Brain microvascular endothelial cell (primary cell): Measurements from ENCODE around the gene MAPK10.

ENCODE experiments used
- DNase-seq: peaks from one replicate; pipeline ENCODE4 v3.0.0-alpha.2; 2020
- H3K27ac ChIP-seq: fragments of 250-450 bp; sonication (Bioruptor Pico); 2 replicates; pipeline ENCODE4 v1.5.1; 2020; ENCODE audit warnings: mild to moderate bottlenecking, moderate library complexity
- H3K27me3 ChIP-seq: fragments of 250-450 bp; sonication (Bioruptor Pico); replicated peaks from 2 replicates; pipeline ENCODE4 v1.5.1; 2020; ENCODE audit warnings: mild to moderate bottlenecking
- H3K36me3 ChIP-seq: fragments of 250-450 bp; sonication (Bioruptor Pico); replicated peaks from 2 replicates; pipeline ENCODE4 v1.5.1; 2020; ENCODE audit warnings: mild to moderate bottlenecking
- H3K4me3 ChIP-seq: 2 replicates; pipeline ENCODE4 v1.5.1; 2011; ENCODE audit warnings: low read depth, mild to moderate bottlenecking, control low read depth, low read length, moderate library complexity
- CTCF ChIP-seq: IDR thresholded peaks from 2 replicates; pipeline ENCODE4 v1.5.1; 2011; ENCODE audit warnings: low read depth, mild to moderate bottlenecking, moderate library complexity, low read length, control low read depth, inconsistent platforms; ENCODE audit errors: missing control alignments
- in situ Hi-C: cut with HindIII; loops from 2 replicates; pipeline ENCODE4 v1.10.0; 2017; ENCODE audit warnings: low sequenced_read_pairs, low pct_ligation_motif_present

The MAPK10 gene

GRCh38 chr4:86286726-86287125, 73.1 kb downstream of the MAPK10 start:
- in situ Hi-C loops, result no loop called here
- no peak for DNase-seq

GRCh38 chr4:86283371-86283770, 76.5 kb downstream of the MAPK10 start:
- in situ Hi-C loops, result no loop called here
- no peak for TF ChIP-seq CTCF
- Histone ChIP-seq H3K4me3 (no peak overlapping the region), H3K27me3 (no peaks in the 10 kb centered on the region), H3K36me3 (no peaks in the 10 kb centered on the region), H3K27ac (no peak overlapping the region)
- DNase-seq, result no peak

More at GRCh38 chr4:86286726-86287125, 73.1 kb downstream of the MAPK10 start:
- no peaks in the 10 kb centered on the region for H3K27me3 ChIP-seq
- H3K36me3 ChIP-seq, result no peaks in the 10 kb centered on the region
- no peak overlapping the region for H3K4me3 ChIP-seq
- no peak overlapping the region for H3K27ac ChIP-seq
- TF ChIP-seq CTCF, result no peak

- in situ Hi-C loops, result no loop called here
- H3K36me3 ChIP-seq, result no peaks in the 10 kb centered on the region
- H3K4me3 ChIP-seq, result no peak overlapping the region
- no peaks in the 10 kb centered on the region for H3K27me3 ChIP-seq
- no peak for TF ChIP-seq CTCF
- no peak for DNase-seq
- no peak overlapping the region for H3K27ac ChIP-seq
Measured at GRCh38 chr4:86280246-86280645, 79.6 kb downstream of the MAPK10 start.

DNA sequence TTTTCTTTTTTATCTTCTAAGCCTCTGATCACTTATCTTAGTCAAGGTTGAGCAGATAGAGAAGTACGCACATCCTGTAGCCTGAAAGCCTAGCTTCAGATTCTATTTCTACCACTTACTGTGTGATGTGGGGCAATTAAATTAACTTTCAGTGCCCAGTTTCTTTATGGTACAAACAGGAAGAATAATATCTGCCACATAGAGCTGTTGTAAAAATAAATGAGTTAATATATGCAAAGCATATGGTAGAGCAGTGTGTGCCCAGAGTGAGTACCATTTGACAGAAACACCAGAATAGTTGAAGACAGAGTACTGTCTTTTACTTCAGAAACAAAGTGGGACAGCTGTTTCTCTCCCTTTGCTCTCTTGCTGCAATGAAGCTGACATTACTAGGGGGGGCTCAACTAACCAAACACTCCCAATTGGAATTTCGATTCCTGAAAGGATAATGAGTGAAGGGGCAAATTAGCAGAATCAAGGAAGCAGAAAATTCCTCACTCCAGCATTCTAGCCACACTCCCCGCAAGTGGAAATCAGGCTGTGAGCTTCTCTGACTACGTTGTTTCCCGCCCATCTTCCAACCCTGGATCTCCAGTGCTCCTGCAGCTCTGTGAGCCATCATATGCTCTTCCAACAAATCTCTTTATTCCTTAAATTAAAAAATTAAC, 80.4 kb downstream of the MAPK10 start:
- no peak overlapping the region for H3K27ac ChIP-seq
- in situ Hi-C loops, result no loop called here
- H3K27me3 ChIP-seq, result no peaks in the 10 kb centered on the region
- TF ChIP-seq CTCF, result no peak
- H3K36me3 ChIP-seq, result no peaks in the 10 kb centered on the region
- no peak for DNase-seq
- no peak overlapping the region for H3K4me3 ChIP-seq

DNA sequence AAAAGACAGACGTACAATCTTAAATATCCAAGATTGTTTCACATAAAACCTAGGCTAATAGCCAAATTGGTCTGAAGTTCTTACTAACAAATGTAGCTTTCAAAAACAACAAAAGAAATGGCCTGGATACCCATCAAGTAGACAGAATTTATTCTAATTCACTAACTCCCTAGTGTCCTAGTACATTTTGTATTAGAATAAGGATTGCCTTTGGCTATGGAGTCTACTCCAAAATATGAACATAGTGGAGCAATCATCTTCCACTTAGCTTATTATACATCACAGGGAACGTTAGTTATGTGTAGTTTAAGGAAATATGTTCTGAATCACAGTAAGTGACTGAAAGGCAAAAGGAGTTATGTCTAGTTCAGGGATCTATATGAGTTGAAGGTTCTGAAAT, 81.7 kb downstream of the MAPK10 start:
- in situ Hi-C loops, result no loop called here
- no peak for TF ChIP-seq CTCF
- no peaks in the 10 kb centered on the region for H3K27me3 ChIP-seq
- no peak overlapping the region for H3K4me3 ChIP-seq
- H3K27ac ChIP-seq, result no peak overlapping the region
- no peaks in the 10 kb centered on the region for H3K36me3 ChIP-seq
- DNase-seq, result no peak

- H3K4me3 ChIP-seq, result no peak overlapping the region
Measured at GRCh38 chr4:86274642-86275041, 85.2 kb downstream of the MAPK10 start.

More at GRCh38 chr4:86274642-86275041, 85.2 kb downstream of the MAPK10 start:
- no peak for TF ChIP-seq CTCF
- in situ Hi-C loops, result no loop called here
- no peak overlapping the region for H3K27ac ChIP-seq
- H3K36me3 ChIP-seq, result no peaks in the 10 kb centered on the region
- DNase-seq, result no peak
- H3K27me3 ChIP-seq, result no peaks in the 10 kb centered on the region
